ENCODE measurements around the gene IL1A. TPM values are rescaled to one million over a fixed set of nuclear protein-coding genes. Genes with fewer than 3 reads are reported as not detected.

Gene IL1A
- total and polyA plus RNA-seq, 10 of the 15 experiments (the other 5 are each of a cell fraction or from before 2014, with no cell fraction given): 0.10 to 8.7 (median 6.9) TPM

- Histone ChIP-seq H3K4me2 (ENCODE audit: control insufficient read depth, insufficient read depth) (no peak overlapping the region), H3K36me3 (ENCODE audit: control insufficient read depth in 2 of 2, insufficient read depth in 2 of 2, low read length in 1 of 2) (no peaks in the 10 kb centered on the region), H3K4me3 (no peak overlapping the region), H4K20me1 (ENCODE audit: control insufficient read depth, insufficient read depth) (no peaks in the 10 kb centered on the region), H3K27ac (ENCODE audit: control insufficient read depth, insufficient read depth) (no peak overlapping the region), H3K4me1 (ENCODE audit: control insufficient read depth, insufficient read depth, low read length) (peaks cover 19% of the 10 kb centered on the region), H2AFZ (ENCODE audit: control insufficient read depth, low read depth, low read length) (no peak overlapping the region), H3K9me3 (replicated peaks; ENCODE audit: control insufficient read depth, insufficient read depth, low read length) (no peaks in the 10 kb centered on the region; the same call in 2 of the 3 replicates), H3K79me2 (ENCODE audit: control insufficient read depth, insufficient read depth, low read length) (no peaks in the 10 kb centered on the region), H3K9ac (ENCODE audit: control insufficient read depth, insufficient read depth, low read length) (no peak overlapping the region), H3K27me3 (replicated peaks in 1 of 2; ENCODE audit: control insufficient read depth in 2 of 2, insufficient read depth in 2 of 2, low read length in 1 of 2) (no peaks in the 10 kb centered on the region)
- RAD21 ChIA-PET (ENCODE audit: unreplicated experiment): no interaction called here
- ATAC-seq: no peak
- intact Hi-C loops (cut with micrococcal nuclease; ENCODE audit: unreplicated experiment) (no loop called here), in situ Hi-C loops (cut with MboI) (no loop called here)
- no peak for DNase-seq (ENCODE audit: low read depth, low spot score)
- CTCF ChIA-PET: interaction anchor here (1.2 kb wide), 1 partner anchor 8 kb away, joined by 3 read pairs; the partner anchor contains the start of gene IL1B
- no peak for FAIRE-seq
- SMC1A ChIA-PET (ENCODE audit: uncharacterized antibody, unreplicated experiment): interaction anchor here (1.0 to 1.2 kb wide), 3 partner anchors 9 to 46 kb away, joined by 3 to 4 read pairs (median 3); partner anchors contain the start of gene IL1B
- no TSS peak for BruUV-seq (replicated peaks)
- WGBS (ENCODE audit: insufficient coverage, insufficient replicate concordance, low lambda C conversion rate, missing lambda C conversion rate): 79% methylated on average over 3 of the region's 3 CpGs
- POLR2A ChIA-PET: no interaction called here
- TF ChIP-seq ZBTB40 (IDR thresholded peaks at IDR 0.05; ENCODE audit: borderline replicate concordance) (no peak), PKNOX1 (IDR thresholded peaks at IDR 0.05) (no peak), PBX3 (IDR thresholded peaks at IDR 0.05; ENCODE audit: insufficient replicate concordance, low read depth, low read length) (no peak), DPF2 (IDR thresholded peaks at IDR 0.05) (no peak), NR2C1 (IDR thresholded peaks at IDR 0.05) (no peak), NFXL1 (IDR thresholded peaks at IDR 0.05; ENCODE audit: borderline replicate concordance) (no peak), CBFB (IDR thresholded peaks at IDR 0.05; ENCODE audit: low read depth) (no peak), RUNX3 (IDR thresholded peaks at IDR 0.05; ENCODE audit: low read length) (no peak), ELK1 (IDR thresholded peaks at IDR 0.05; ENCODE audit: low read depth, low read length) (no peak), ZNF687 (IDR thresholded peaks at IDR 0.05) (no peak), IKZF2 (IDR thresholded peaks at IDR 0.05) (no peak)
Observed at GRCh38 chr2:112828251-112828691, 44.0 kb upstream of the IL1A start.

All from GM12878 (cell line).